Gastroesophageal sphincter (tissue), 4 donors: ENCODE results near the gene EXOSC2. TPM values are rescaled to one million over a fixed set of nuclear protein-coding genes. Genes with fewer than 3 reads are reported as not detected.

ENCODE experiments used
- ATAC-seq: fragments of 150-250 bp; one replicate; pipeline ENCODE4 v1.9.1; 2016; ENCODE audit warnings: mild to moderate bottlenecking, moderate library complexity
- H3K27ac ChIP-seq, 4 donors: fragments of 200-600 bp; sonication (generic) in 3 of 4; 1 replicate in 3 of 4; 2 replicates in 1 of 4; pipeline ENCODE4 v1.5.1; 2016 to 2019
- H3K27me3 ChIP-seq: fragments of 200-600 bp; sonication (generic); one replicate; pipeline ENCODE4 v1.5.1; 2019
- H3K36me3 ChIP-seq, 2 donors: fragments of 200-600 bp; sonication (generic); one replicate each; pipeline ENCODE4 v1.5.1; 2019; ENCODE audit warnings: control low read depth in 1 of 2
- H3K4me1 ChIP-seq, 3 donors: fragments of 200-600 bp; sonication (generic); 1 replicate in 2 of 3; 2 replicates in 1 of 3; pipeline ENCODE4 v1.5.1; 2016 to 2019; ENCODE audit warnings: control low read depth in 2 of 3
- H3K4me3 ChIP-seq, 2 donors: fragments of 200-600 bp; sonication (generic); one replicate each; pipeline ENCODE4 v1.5.1; 2019; ENCODE audit warnings: mild to moderate bottlenecking in 1 of 2, moderate library complexity in 1 of 2
- H3K9me3 ChIP-seq, 3 donors: fragments of 200-600 bp; sonication (generic); one replicate each; pipeline ENCODE4 v1.5.1; 2017 to 2019; ENCODE audit warnings: control low read depth in 2 of 3
- EP300 ChIP-seq: sonication (generic); formaldehyde crosslinking; IDR thresholded peaks from one replicate; pipeline ENCODE4 v1.6.1; 2017; ENCODE audit warnings: antibody characterized with exemption, mild to moderate bottlenecking
- POLR2A ChIP-seq, 2 donors: fragments of 450-650 bp; IDR thresholded peaks; one replicate each; pipeline ENCODE4 v1.6.1; 2017; ENCODE audit warnings: antibody characterized with exemption in 2 of 2, mild to moderate bottlenecking in 2 of 2, moderate library complexity in 1 of 2
- POLR2AphosphoS5 ChIP-seq: sonication (generic); formaldehyde crosslinking; IDR thresholded peaks from one replicate; pipeline ENCODE4 v1.6.1; 2017; ENCODE audit warnings: antibody characterized with exemption
- WGBS, 2 donors: methylation state at CpG; one replicate each; pipeline ENCODE4 v1.1.5; 2018; ENCODE audit warnings: low coverage in 1 of 2; 5-methylcytosine and 5-hydroxymethylcytosine counted together
- small RNA-seq, 4 donors: library from RNA; depleted of rRNA; stranded (forward); fragments of <200 nt; gene quantifications; one replicate each; pipeline ENCODE3, GENCODE V24; 2016
- total RNA-seq, 4 donors: library from RNA; depleted of rRNA; stranded (reverse); fragments of >200 nt; gene quantifications; one replicate each; pipeline ENCODE4 v1.1.0, GENCODE V29; 2016
- TF ChIP-seq, protein P1 (sequence below), 4 experiments: fragments of 200-600 bp in 2 of 4; fragments of 450-650 bp in 2 of 4; sonication (generic) in 1 of 4; IDR thresholded peaks; one replicate each; pipeline ENCODE4 v1.5.1; 2017 to 2019; ENCODE audit warnings: antibody characterized with exemption in 4 of 4, mild to moderate bottlenecking in 2 of 4, moderate library complexity in 2 of 4

EXOSC2 gene
- total RNA-seq, 4 donors from 2014 or later: 15.9 to 32.3 (median 26.8) TPM

GRCh38 chr9:130745210-130745800 is 51.7 kb downstream of the EXOSC2 start:
- Histone ChIP-seq H3K4me3 (no peak overlapping the region), H3K27ac (no peak overlapping the region), H3K4me1 (no peaks in the 10 kb centered on the region), H3K36me3 (no peaks in the 10 kb centered on the region), H3K27me3 (no peaks in the 10 kb centered on the region), H3K9me3 (no peaks in the 10 kb centered on the region)
- WGBS, 2 donors: 89 to 96% methylated on average over 3 to 4 of the region's 5 CpGs
- no peak for TF ChIP-seq POLR2A (IDR thresholded peaks at IDR 0.05)
- TF ChIP-seq, protein P1, sequence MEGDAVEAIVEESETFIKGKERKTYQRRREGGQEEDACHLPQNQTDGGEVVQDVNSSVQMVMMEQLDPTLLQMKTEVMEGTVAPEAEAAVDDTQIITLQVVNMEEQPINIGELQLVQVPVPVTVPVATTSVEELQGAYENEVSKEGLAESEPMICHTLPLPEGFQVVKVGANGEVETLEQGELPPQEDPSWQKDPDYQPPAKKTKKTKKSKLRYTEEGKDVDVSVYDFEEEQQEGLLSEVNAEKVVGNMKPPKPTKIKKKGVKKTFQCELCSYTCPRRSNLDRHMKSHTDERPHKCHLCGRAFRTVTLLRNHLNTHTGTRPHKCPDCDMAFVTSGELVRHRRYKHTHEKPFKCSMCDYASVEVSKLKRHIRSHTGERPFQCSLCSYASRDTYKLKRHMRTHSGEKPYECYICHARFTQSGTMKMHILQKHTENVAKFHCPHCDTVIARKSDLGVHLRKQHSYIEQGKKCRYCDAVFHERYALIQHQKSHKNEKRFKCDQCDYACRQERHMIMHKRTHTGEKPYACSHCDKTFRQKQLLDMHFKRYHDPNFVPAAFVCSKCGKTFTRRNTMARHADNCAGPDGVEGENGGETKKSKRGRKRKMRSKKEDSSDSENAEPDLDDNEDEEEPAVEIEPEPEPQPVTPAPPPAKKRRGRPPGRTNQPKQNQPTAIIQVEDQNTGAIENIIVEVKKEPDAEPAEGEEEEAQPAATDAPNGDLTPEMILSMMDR (IDR thresholded peaks at IDR 0.05): no peak
- TF ChIP-seq EP300: no peak
- TF ChIP-seq POLR2AphosphoS5: no peak
- ATAC-seq: no peak

DNA sequence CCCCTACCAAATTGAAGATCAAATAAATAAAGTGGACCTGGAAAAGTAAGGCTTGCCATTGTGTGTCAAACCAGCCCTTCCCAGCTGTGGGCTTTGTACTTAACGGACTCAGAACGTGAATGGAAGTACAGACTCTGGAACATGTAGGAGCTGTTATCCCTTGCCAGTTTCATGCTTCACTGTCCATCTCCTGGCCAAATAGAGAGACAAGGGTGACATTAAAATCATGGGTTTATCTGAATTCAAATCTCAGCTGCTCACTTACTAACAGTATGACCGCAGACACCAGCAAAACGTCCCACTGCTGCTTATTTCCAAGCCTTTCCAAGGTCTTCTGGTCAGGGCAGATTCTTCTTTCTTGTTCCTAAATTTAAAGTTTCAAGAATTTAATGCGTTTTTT is 52.2 kb downstream of the EXOSC2 start:
- H3K4me3 ChIP-seq: no peak overlapping the region
- no peaks in the 10 kb centered on the region for H3K36me3 ChIP-seq
- no peak overlapping the region for H3K27ac ChIP-seq
- no peaks in the 10 kb centered on the region for H3K9me3 ChIP-seq
- H3K4me1 ChIP-seq: no peaks in the 10 kb centered on the region
- WGBS, 2 donors: 65 to 73% methylated on average over 5 of the region's 5 CpGs
- TF ChIP-seq EP300 (no peak), POLR2AphosphoS5 (no peak), POLR2A (IDR thresholded peaks at IDR 0.05) (no peak)
- TF ChIP-seq, protein P1 (IDR thresholded peaks at IDR 0.05): no peak
- ATAC-seq: no peak
- no peaks in the 10 kb centered on the region for H3K27me3 ChIP-seq

DNA sequence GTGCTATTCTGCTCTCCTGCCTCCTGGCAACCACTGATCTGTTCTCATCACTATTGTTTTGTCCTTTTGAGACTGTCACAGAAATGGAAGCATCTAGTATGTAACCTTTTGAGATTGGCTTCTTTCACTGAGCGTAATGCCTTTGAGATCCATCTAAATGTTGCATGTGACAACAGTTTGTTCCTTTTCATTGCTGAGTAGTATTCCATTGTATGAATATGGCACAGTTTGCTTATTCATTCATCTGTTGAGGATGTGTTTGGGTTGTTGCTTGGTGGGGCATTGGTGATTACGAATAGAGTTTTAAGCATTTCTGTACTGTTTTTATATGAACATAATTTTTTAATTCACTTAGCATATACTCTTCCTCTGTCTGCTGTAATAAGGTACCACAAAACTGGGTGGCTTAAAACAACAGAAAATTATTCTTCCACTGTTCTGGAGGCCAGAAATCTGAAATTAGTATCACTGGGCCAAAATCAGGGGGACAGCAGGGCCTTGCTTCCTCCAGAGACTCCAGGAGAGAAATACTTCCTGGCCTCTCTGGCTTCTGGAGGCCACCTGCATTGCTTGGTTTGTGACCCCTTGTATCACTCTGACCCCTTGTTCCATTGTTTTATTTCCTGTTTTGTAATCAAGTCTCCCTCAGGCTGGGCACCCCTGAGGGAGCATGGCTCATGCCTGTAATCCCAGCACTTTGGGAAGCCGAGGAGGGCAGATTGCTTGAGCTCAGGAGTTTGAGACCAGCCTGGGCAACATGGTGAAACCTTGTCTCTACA is 53.0 kb downstream of the EXOSC2 start:
- no peak for ATAC-seq
- Histone ChIP-seq H3K27ac (no peak overlapping the region), H3K27me3 (no peaks in the 10 kb centered on the region), H3K36me3 (no peaks in the 10 kb centered on the region), H3K4me3 (no peak overlapping the region), H3K9me3 (no peaks in the 10 kb centered on the region), H3K4me1 (no peaks in the 10 kb centered on the region)
- TF ChIP-seq EP300 (no peak), POLR2A (IDR thresholded peaks at IDR 0.05) (no peak), POLR2AphosphoS5 (no peak)
- TF ChIP-seq, protein P1 (IDR thresholded peaks at IDR 0.05): no peak
- 75 to 96% methylated on average over 3 of the region's 3 CpGs for WGBS, 2 donors

- 82 to 91% methylated on average over 4 to 5 of the region's 7 CpGs for WGBS, 2 donors
Observed at GRCh38 chr9:130751631-130752355, 58.2 kb downstream of the EXOSC2 start.

More at GRCh38 chr9:130751631-130752355, 58.2 kb downstream of the EXOSC2 start:
- H3K27ac ChIP-seq: no peak overlapping the region
- no peaks in the 10 kb centered on the region for H3K9me3 ChIP-seq
- H3K4me1 ChIP-seq: peaks cover 0 to 21% (median 7%) of the 10 kb centered on the region in 3 donors
- no peaks in the 10 kb centered on the region for H3K36me3 ChIP-seq
- H3K4me3 ChIP-seq: no peak overlapping the region
- ATAC-seq: no peak
- no peaks in the 10 kb centered on the region for H3K27me3 ChIP-seq
- TF ChIP-seq POLR2A (IDR thresholded peaks at IDR 0.05): no peak
- TF ChIP-seq POLR2AphosphoS5: no peak
- TF ChIP-seq, protein P1 (IDR thresholded peaks at IDR 0.05): no peak
- no peak for TF ChIP-seq EP300

Small RNA genes lying within 50 kb of the gene (small RNA-seq; reads per million reads assigned to genes)
- 0 reads per million in 4 donors for gene AL359092.1

Other genes starting within 250 kb of the EXOSC2 start
- gene ASS1, start 248.8 kb upstream of the EXOSC2 start, total RNA-seq: 100 to 1,000 TPM in 1 of 4 donors, 10 to 100 TPM in 3; 46.7 to 131 (median 94.4) TPM
- 10 to 100 TPM; 47.6 to 62.0 (median 52.4) TPM for gene FUBP3, start 114.2 kb upstream of the EXOSC2 start, total RNA-seq
- not detected for gene PRDM12, start 29.2 kb upstream of the EXOSC2 start, total RNA-seq
- 100 to 1,000 TPM in 3 of 4 donors, 10 to 100 TPM in 1; 81.4 to 147 (median 125) TPM for gene ABL1, start 141.5 kb downstream of the EXOSC2 start, total RNA-seq
- gene QRFP, start 203.0 kb downstream of the EXOSC2 start, total RNA-seq: not detected
- 1 to 10 TPM in 2 of 4 donors, not detected in 2; 1.4 to 1.7 TPM for gene FIBCD1, start 245.5 kb downstream of the EXOSC2 start, total RNA-seq